A549 (cell line): Measurements from ENCODE around the gene CEACAM4. TPM values are rescaled to one million over a fixed set of nuclear protein-coding genes. Genes with fewer than 3 reads are reported as not detected.

Experiments
- ATAC-seq, 2 experiments: fragments of 200-7000 bp in 1 of 2; fragments of >200 bp in 1 of 2; cut with Nextera tagmentation in 1 of 2; cut with Tn5 transposase in 1 of 2; 3 replicates each; pipeline versions ENCODE4 v1.8.0 to v1.9.1; 2018 to 2020; ENCODE audit warnings: mild to moderate bottlenecking in 1 of 2, moderate library complexity in 1 of 2
- CTCF ChIA-PET: fragments of 300-600 bp; sonication (Branson Sonifier 250); formaldehyde crosslinking; extraction: SDS; loops from one replicate; lab custom pipeline; 2021; ENCODE audit warnings: antibody characterized with exemption, inconsistent platforms; lab: Yijun Ruan, JAX
- POLR2A ChIA-PET: fragments of 350-600 bp; formaldehyde crosslinking; extraction: SDS; loops from one replicate; lab custom pipeline; 2021; ENCODE audit warnings: antibody characterized with exemption, inconsistent platforms; lab: Yijun Ruan, JAX
- DNase-seq, 2 experiments: peaks; one replicate each; pipeline versions ENCODE4 v3.0.0 to v3.0.0-alpha.2; 2011 to 2016; ENCODE audit warnings: low read depth in 1 of 2, low spot score in 1 of 2
- FAIRE-seq: peaks from 2 replicates; lab custom pipeline; 2011; peaks lifted over from hg19 to GRCh38; lab: Jason Lieb, UNC
- H3K27ac ChIP-seq, 2 experiments: fragments of >200 bp; sonication (Bioruptor Twin); formaldehyde crosslinking; 3 replicates each; pipeline ENCODE4 v1.5.1; 2016 to 2017
- H3K4me1 ChIP-seq: fragments of >200 bp; sonication (Bioruptor Twin); formaldehyde crosslinking; 3 replicates; pipeline ENCODE4 v1.6.1; 2016
- H3K4me2 ChIP-seq: fragments of >200 bp; sonication (Bioruptor Twin); formaldehyde crosslinking; 3 replicates; pipeline ENCODE4 v1.6.1; 2016
- H3K4me3 ChIP-seq: fragments of >200 bp; sonication (Bioruptor Twin); formaldehyde crosslinking; 3 replicates; pipeline ENCODE4 v1.5.1; 2016
- H3K9me3 ChIP-seq: fragments of >200 bp; sonication (Bioruptor Twin); formaldehyde crosslinking; 3 replicates; pipeline ENCODE4 v1.6.1; 2016
- ELK1 ChIP-seq: fragments of 150-350 bp; IDR thresholded peaks from 2 replicates; pipeline ENCODE4 v1.6.1; 2014; ENCODE audit warnings: low read depth, mild to moderate bottlenecking, low read length
- EP300 ChIP-seq, 2 experiments: fragments of >200 bp; sonication (Bioruptor Twin); formaldehyde crosslinking; IDR thresholded peaks; 2 replicates in 1 of 2; 3 replicates in 1 of 2; pipeline ENCODE4 v1.6.1; 2016 to 2017
- ESRRA ChIP-seq: fragments of 150-350 bp; IDR thresholded peaks from 2 replicates; pipeline ENCODE4 v1.6.1; 2014; ENCODE audit warnings: mild to moderate bottlenecking, low read length, borderline replicate concordance
- FOSB ChIP-seq: fragments of 250-450 bp; sonication (Bioruptor Pico); IDR thresholded peaks from 2 replicates; pipeline ENCODE4 v1.5.0; 2020; ENCODE audit warnings: mild to moderate bottlenecking, moderate library complexity
- FOSL2 ChIP-seq, 2 experiments: fragments of 450-650 bp in 1 of 2; fragments of >200 bp in 1 of 2; sonication (Bioruptor Twin) in 1 of 2; formaldehyde crosslinking; IDR thresholded peaks; 2 replicates each; pipeline versions ENCODE4 v1.5.0 to v1.6.1; 2016 to 2020; ENCODE audit warnings: mild to moderate bottlenecking in 1 of 2, moderate library complexity in 1 of 2
- HDAC2 ChIP-seq: fragments of 200-600 bp; sonication (generic); IDR thresholded peaks from 2 replicates; pipeline ENCODE4 v1.6.1; 2016
- HMGXB4 ChIP-seq: fragments of 250-450 bp; sonication (Bioruptor Pico); IDR thresholded peaks from 2 replicates; pipeline ENCODE4 v1.5.0; 2021; ENCODE audit warnings: mild to moderate bottlenecking, moderate library complexity, borderline replicate concordance
- HOXB5 ChIP-seq: fragments of 250-450 bp; sonication (Bioruptor Pico); IDR thresholded peaks from 2 replicates; pipeline ENCODE4 v1.5.0; 2020; ENCODE audit warnings: mild to moderate bottlenecking, moderate library complexity
- JUN ChIP-seq, 2 experiments: fragments of >200 bp; sonication (Bioruptor Twin); formaldehyde crosslinking; IDR thresholded peaks; 2 replicates in 1 of 2; 3 replicates in 1 of 2; pipeline ENCODE4 v1.6.1; 2016 to 2017
- MAX ChIP-seq: IDR thresholded peaks from 2 replicates; pipeline ENCODE4 v1.6.1; 2012
- NFE2L2 ChIP-seq: fragments of 150-350 bp; conservative IDR thresholded peaks from 2 replicates; pipeline ENCODE4 v1.6.1; 2014; ENCODE audit warnings: low read length
- POLR2A ChIP-seq: IDR thresholded peaks from 2 replicates; pipeline ENCODE4 v1.6.1; 2012; ENCODE audit warnings: mild to moderate bottlenecking, low read length
- POLR2AphosphoS2 ChIP-seq: conservative IDR thresholded peaks from 2 replicates; pipeline ENCODE4 v1.6.1; 2012; ENCODE audit warnings: low read length, improper control_type of control experiment, inconsistent platforms
- RAD21 ChIP-seq, 2 experiments: fragments of >200 bp in 1 of 2; sonication (Bioruptor Twin) in 1 of 2; formaldehyde crosslinking in 1 of 2; IDR thresholded peaks in 1 of 2; conservative IDR thresholded peaks in 1 of 2; 2 replicates in 1 of 2; 3 replicates in 1 of 2; pipeline ENCODE4 v1.6.1; 2012 to 2018; ENCODE audit warnings: inconsistent platforms in 1 of 2
- RARB ChIP-seq: fragments of 250-450 bp; sonication (Bioruptor Pico); IDR thresholded peaks from 2 replicates; pipeline ENCODE4 v1.8.0; 2021; ENCODE audit warnings: mild to moderate bottlenecking, moderate library complexity
- RCOR1 ChIP-seq: fragments of 150-350 bp; IDR thresholded peaks from 2 replicates; pipeline ENCODE4 v1.6.1; 2014; ENCODE audit warnings: antibody characterized with exemption, low read length, low read depth
- REST ChIP-seq: fragments of 200-600 bp; sonication (generic); IDR thresholded peaks from 2 replicates; pipeline ENCODE4 v1.6.1; 2016; ENCODE audit warnings: antibody characterized with exemption, mild to moderate bottlenecking, moderate library complexity
- RNF2 ChIP-seq: fragments of 200-600 bp; sonication (generic); IDR thresholded peaks from 2 replicates; pipeline ENCODE4 v1.6.1; 2016; ENCODE audit warnings: low read depth, mild to moderate bottlenecking, antibody characterized with exemption, moderate library complexity, borderline replicate concordance
- TP53 ChIP-seq: fragments of 250-450 bp; sonication (Bioruptor Pico); IDR thresholded peaks from 2 replicates; pipeline ENCODE4 v1.5.0; 2021; ENCODE audit warnings: mild to moderate bottlenecking, moderate library complexity
- ZSCAN20 ChIP-seq: fragments of 250-450 bp; sonication (Bioruptor Pico); IDR thresholded peaks from 2 replicates; pipeline ENCODE4 v1.8.0; 2022; ENCODE audit warnings: mild to moderate bottlenecking, moderate library complexity
- WGBS: methylation state at CpG from one replicate; pipeline ENCODE4 v1.1.6; 2017; ENCODE audit errors: missing lambda C conversion rate; 5-methylcytosine and 5-hydroxymethylcytosine counted together
- polyA plus RNA-seq, 4 experiments: library from polyadenylated mRNA; depleted of rRNA in 3 of 4; stranded (reverse); fragments of >200 nt; fragmentation: RNase III in 1 of 4; extraction: RNeasy Plus Mini Kit Qiagen cat#74134 plus additional on column Dnase treatment in 1 of 4; gene quantifications; 2 replicates in 3 of 4; 3 replicates in 1 of 4; pipeline ENCODE4 v1.2.3, GENCODE V29; 2011 to 2017
- TF ChIP-seq, protein P1 (sequence below): fragments of >200 bp; sonication (Bioruptor Twin); formaldehyde crosslinking; IDR thresholded peaks from 3 replicates; pipeline ENCODE4 v1.6.1; 2016
- TF ChIP-seq, protein P2 (sequence below): fragments of >200 bp; sonication (Bioruptor Twin); formaldehyde crosslinking; IDR thresholded peaks from 2 replicates; pipeline ENCODE4 v1.6.1; 2016

Gene CEACAM4
- polyA plus RNA-seq, 2 of the 4 experiments (the other 2 are of a cell fraction) = not detected

DNA sequence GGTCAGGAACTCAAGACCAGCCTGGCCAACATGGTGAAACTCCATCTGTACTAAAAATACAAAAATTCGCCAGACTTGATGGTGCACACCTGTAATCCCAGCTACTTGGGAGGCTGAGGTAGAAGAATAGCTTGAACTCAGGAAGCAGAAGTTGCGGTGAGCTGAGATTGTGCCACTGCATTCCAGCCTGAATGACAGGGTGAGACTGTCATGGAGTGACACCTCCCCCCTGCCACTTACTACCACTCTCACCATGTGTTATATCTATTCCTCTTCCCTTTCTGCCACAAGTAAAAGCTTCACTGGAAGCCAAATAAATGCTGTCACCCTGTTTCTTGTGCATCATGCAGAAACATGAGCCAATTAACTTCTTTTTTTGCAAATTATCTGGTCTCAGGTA, 10.6 kb upstream of the CEACAM4 start (continued):
- TF ChIP-seq HMGXB4 (CRISPR knock-in tag) (no peak), TP53 (CRISPR knock-in tag) (no peak), NFE2L2 (no peak), POLR2A (no peak), RAD21 (conservative IDR thresholded peaks at IDR 0.05 in 1 of 2, IDR thresholded peaks at IDR 0.05 in 1 of 2) (no peak), RNF2 (no peak), HOXB5 (CRISPR knock-in tag) (no peak), RARB (CRISPR knock-in tag) (no peak)
- TF ChIP-seq, protein P1, sequence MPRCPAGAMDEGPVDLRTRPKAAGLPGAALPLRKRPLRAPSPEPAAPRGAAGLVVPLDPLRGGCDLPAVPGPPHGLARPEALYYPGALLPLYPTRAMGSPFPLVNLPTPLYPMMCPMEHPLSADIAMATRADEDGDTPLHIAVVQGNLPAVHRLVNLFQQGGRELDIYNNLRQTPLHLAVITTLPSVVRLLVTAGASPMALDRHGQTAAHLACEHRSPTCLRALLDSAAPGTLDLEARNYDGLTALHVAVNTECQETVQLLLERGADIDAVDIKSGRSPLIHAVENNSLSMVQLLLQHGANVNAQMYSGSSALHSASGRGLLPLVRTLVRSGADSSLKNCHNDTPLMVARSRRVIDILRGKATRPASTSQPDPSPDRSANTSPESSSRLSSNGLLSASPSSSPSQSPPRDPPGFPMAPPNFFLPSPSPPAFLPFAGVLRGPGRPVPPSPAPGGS = no peak
- TF ChIP-seq, all 56 proteins: peak for 0

GRCh38 chr19:41627966-41628675, 1.2 kb upstream of the CEACAM4 start:
- 5% methylated on average over 8 of the region's 8 CpGs for WGBS
- ATAC-seq (no peak; a peak in 1 of 6 replicates), DNase-seq (no peak), FAIRE-seq (no peak)
- POLR2A ChIA-PET = no interaction called here
- CTCF ChIA-PET = interaction anchor here (0.8 to 4.0 kb wide), 9 partner anchors 13 to 167 kb away, joined by 3 to 27 read pairs (median 3); no protein-coding TSS in a partner anchor
- peaks cover 18% of the 10 kb centered on the region for H3K9me3 ChIP-seq
- H3K4me3 ChIP-seq = no peak overlapping the region
- no peak overlapping the region for H3K27ac ChIP-seq
- no peaks in the 10 kb centered on the region for H3K4me1 ChIP-seq
- TF ChIP-seq HDAC2 (no peak), EP300 (IDR thresholded peaks at IDR 0.05) (no peak), HMGXB4 (CRISPR knock-in tag) (no peak), FOSB (CRISPR knock-in tag) (no peak), POLR2AphosphoS2 (no peak), TP53 (CRISPR knock-in tag) (no peak), MAX (no peak), ELK1 (no peak), RCOR1 (no peak)
- no peak overlapping the region for H3K4me2 ChIP-seq

DNA sequence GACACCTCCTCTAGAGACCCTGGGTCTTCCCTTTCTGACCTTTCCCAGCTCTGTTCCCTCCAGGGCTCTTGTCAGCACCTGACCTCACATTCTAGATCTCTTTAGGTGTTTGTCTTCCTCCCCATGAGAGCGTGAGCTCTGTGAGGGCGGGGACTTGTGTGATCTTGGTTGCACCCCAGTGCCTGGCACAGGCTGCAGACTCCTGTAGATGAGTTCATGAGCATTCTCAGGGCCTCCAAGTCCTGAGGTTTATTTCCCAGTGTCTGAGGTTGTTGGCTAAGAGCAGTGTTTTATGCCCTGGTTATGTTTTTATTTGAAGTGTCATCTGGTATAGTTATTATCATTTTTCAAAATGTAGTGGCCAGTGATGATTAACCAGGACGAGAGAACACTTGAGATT, 596 bp downstream of the CEACAM4 start:
- CTCF ChIA-PET = interaction anchor here (1.4 to 4.0 kb wide), 3 partner anchors 9 to 80 kb away, joined by 5 to 27 read pairs (median 6); no protein-coding TSS in a partner anchor
- Histone ChIP-seq H3K4me2 (no peak overlapping the region), H3K4me3 (no peak overlapping the region), H3K27ac (no peak overlapping the region), H3K4me1 (no peaks in the 10 kb centered on the region), H3K9me3 (peaks cover 15% of the 10 kb centered on the region)
- 4% methylated on average over 3 of the region's 3 CpGs for WGBS
- TF ChIP-seq EP300 (IDR thresholded peaks at IDR 0.05) = no peak
- no peak for TF ChIP-seq RCOR1
- TF ChIP-seq FOSL2 (IDR thresholded peaks at IDR 0.05) = no peak
- no peak for TF ChIP-seq FOSL2 (CRISPR knock-in tag; IDR thresholded peaks at IDR 0.05)
- TF ChIP-seq RARB (CRISPR knock-in tag) = no peak
- TF ChIP-seq, protein P2, sequence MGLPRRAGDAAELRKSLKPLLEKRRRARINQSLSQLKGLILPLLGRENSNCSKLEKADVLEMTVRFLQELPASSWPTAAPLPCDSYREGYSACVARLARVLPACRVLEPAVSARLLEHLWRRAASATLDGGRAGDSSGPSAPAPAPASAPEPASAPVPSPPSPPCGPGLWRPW = no peak
- TF ChIP-seq ZSCAN20 (CRISPR knock-in tag) = no peak
- TF ChIP-seq REST = no peak
- TF ChIP-seq JUN (IDR thresholded peaks at IDR 0.05) = no peak
- TF ChIP-seq ESRRA = no peak
- FAIRE-seq (peak; percentile 36), DNase-seq (no peak), ATAC-seq (no peak)
- POLR2A ChIA-PET = no interaction called here
